ENCODE data around the gene PCSK4.
A peak's percentile ranks its signal among the peaks of the same experiment; 100 is the strongest.
"Not testable (repeated sequence)": the region's sequence is repeated elsewhere in the genome, so short reads cannot be mapped to it uniquely, and the experiment has no call there.

Gene PCSK4

DNA sequence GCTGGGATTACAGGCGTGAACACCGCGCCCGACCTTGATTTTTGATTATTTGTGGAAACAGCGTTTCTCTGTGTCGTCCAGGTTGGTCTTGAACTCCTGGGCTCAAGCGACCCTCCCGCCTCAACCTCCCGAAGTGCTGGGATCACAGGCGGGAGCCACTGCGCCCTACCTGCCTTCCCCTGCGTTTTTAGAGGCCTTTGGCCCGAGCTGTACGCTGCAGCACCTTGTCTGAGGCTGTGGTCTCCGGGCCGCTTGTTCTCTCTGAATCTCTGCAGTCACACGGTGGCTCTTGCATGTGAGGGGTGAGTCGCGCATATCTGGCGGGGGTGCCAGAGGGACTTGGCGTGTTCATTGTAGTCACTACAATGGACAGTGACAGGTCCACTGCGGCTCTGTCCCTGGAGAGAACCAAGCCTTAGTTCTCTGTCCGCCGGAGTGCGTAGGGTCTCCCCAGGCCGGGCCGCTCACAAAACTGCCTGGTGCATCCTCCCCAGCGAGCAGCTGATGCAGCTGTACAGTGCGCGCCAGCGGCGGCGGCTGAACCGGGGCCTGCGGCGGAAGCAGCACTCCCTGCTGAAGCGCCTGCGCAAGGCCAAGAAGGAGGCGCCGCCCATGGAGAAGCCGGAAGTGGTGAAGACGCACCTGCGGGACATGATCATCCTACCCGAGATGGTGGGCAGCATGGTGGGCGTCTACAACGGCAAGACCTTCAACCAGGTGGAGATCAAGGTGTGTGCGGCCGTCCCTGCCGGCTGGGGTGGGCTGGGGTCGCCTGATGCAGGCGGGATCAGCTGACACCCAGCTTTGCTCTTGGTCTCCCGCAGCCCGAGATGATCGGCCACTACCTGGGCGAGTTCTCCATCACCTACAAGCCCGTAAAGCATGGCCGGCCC lies 50.4 kb downstream of the PCSK4 start:
- not testable (repeated sequence) for H3K4me1 ChIP-seq (ENCODE audit: control insufficient read depth in 2 of 2, insufficient read depth in 1 of 2, low read depth in 1 of 2, low read length in 2 of 2); H3K4ac ChIP-seq (ENCODE audit: low read length); H2BK120ac ChIP-seq (ENCODE audit: low read depth, low read length); H3K27me3 ChIP-seq (ENCODE audit: control insufficient read depth in 3 of 3, insufficient read depth in 3 of 3, low read depth in 1 of 3, low read length in 3 of 3); H3K27ac ChIP-seq (replicated peaks; ENCODE audit: low read length); H4K91ac ChIP-seq (ENCODE audit: low read depth, low read length, poor library complexity); H3K9me3 ChIP-seq (replicated peaks in 1 of 2; ENCODE audit: control insufficient read depth in 2 of 2, insufficient read depth in 1 of 2, low read depth in 1 of 2, low read length in 2 of 2); H2BK15ac ChIP-seq (ENCODE audit: low read length); H2AK5ac ChIP-seq (ENCODE audit: low read depth, low read length); DNase-seq (ENCODE audit: low spot score); H2BK12ac ChIP-seq (ENCODE audit: low read length); H2AFZ ChIP-seq (ENCODE audit: low read length)
- WGBS, 2 donors (ENCODE audit: extremely low coverage in 2 of 2, insufficient read length in 2 of 2, insufficient replicate concordance in 1 of 2), result no CpG with 5 or more reads among the region's 57 CpGs
- peak overlapping the region; percentile 72 for H3K9ac ChIP-seq (ENCODE audit: low read depth, low read length, poor library complexity)
- peak overlapping the region; percentile 53 for H2BK5ac ChIP-seq (ENCODE audit: low read length)
- peak overlapping the region; percentile 93 for H3K23ac ChIP-seq (ENCODE audit: low read depth, low read length, poor library complexity)
- H3K4me3 ChIP-seq (ENCODE audit: low read length in 2 of 2), result peak overlapping the region; percentile 89 to 92
- peak overlapping the region; percentile 92 for H4K8ac ChIP-seq (ENCODE audit: low read depth, low read length)
- H3K79me1 ChIP-seq (ENCODE audit: low read depth, low read length), result peaks cover 21% of the 10 kb centered on the region
- H3K4me2 ChIP-seq (ENCODE audit: insufficient read depth, low read length, poor library complexity, severe bottlenecking), result peak overlapping the region; percentile 91
- H3K14ac ChIP-seq (ENCODE audit: low read length), result peak overlapping the region; percentile 9
- peak overlapping the region; percentile 11 for H3K18ac ChIP-seq (ENCODE audit: low read length)
- peaks cover 34 to 53% of the 10 kb centered on the region in 2 donors for H3K36me3 ChIP-seq (replicated peaks in 1 of 2; ENCODE audit: control insufficient read depth in 2 of 2, insufficient read depth in 2 of 2, low read length in 2 of 2)

- Histone ChIP-seq H3K4ac (ENCODE audit: low read length) (no peak overlapping the region), H3K79me1 (ENCODE audit: low read depth, low read length) (peaks cover 21% of the 10 kb centered on the region), H3K9ac (ENCODE audit: low read depth, low read length, poor library complexity) (peak overlapping the region; percentile 99), H3K9me3 (replicated peaks in 1 of 2; ENCODE audit: control insufficient read depth in 2 of 2, insufficient read depth in 1 of 2, low read depth in 1 of 2, low read length in 2 of 2) (peaks cover 0 to 2% of the 10 kb centered on the region in 2 donors), H3K23ac (ENCODE audit: low read depth, low read length, poor library complexity) (peak overlapping the region; percentile 99), H2AFZ (ENCODE audit: low read length) (no peak overlapping the region), H3K14ac (ENCODE audit: low read length) (no peak overlapping the region), H3K36me3 (replicated peaks in 1 of 2; ENCODE audit: control insufficient read depth in 2 of 2, insufficient read depth in 2 of 2, low read length in 2 of 2) (peaks cover 39 to 62% of the 10 kb centered on the region in 2 donors), H2BK120ac (ENCODE audit: low read depth, low read length) (no peak overlapping the region), H3K4me1 (ENCODE audit: control insufficient read depth in 2 of 2, insufficient read depth in 1 of 2, low read depth in 1 of 2, low read length in 2 of 2) (peaks cover 4% of the 10 kb centered on the region in 2 donors), H3K4me2 (ENCODE audit: insufficient read depth, low read length, poor library complexity, severe bottlenecking) (peak overlapping the region; percentile 91), H4K8ac (ENCODE audit: low read depth, low read length) (no peak overlapping the region), H3K27me3 (ENCODE audit: control insufficient read depth in 3 of 3, insufficient read depth in 3 of 3, low read depth in 1 of 3, low read length in 3 of 3) (no peaks in the 10 kb centered on the region), H2BK5ac (ENCODE audit: low read length) (peak overlapping the region; percentile 87), H2BK12ac (ENCODE audit: low read length) (no peak overlapping the region), H3K27ac (replicated peaks; ENCODE audit: low read length) (no peak overlapping the region), H2BK15ac (ENCODE audit: low read length) (no peak overlapping the region), H2AK5ac (ENCODE audit: low read depth, low read length) (peak overlapping the region; percentile 93), H3K4me3 (ENCODE audit: low read length in 2 of 2) (peak overlapping the region; percentile 89 to 92), H3K18ac (ENCODE audit: low read length) (peak overlapping the region; percentile 100), H4K91ac (ENCODE audit: low read depth, low read length, poor library complexity) (no peak overlapping the region)
- WGBS, 2 donors (ENCODE audit: extremely low coverage in 2 of 2, insufficient read length in 2 of 2, insufficient replicate concordance in 1 of 2), result no CpG with 5 or more reads among the region's 26 CpGs
- no peak for DNase-seq (ENCODE audit: low spot score)
Observed at GRCh38 chr19:1438933-1439354, 51.2 kb downstream of the PCSK4 start.

GRCh38 chr19:1438035-1438932 lies 51.9 kb downstream of the PCSK4 start, which contains the start of gene RPS15:
RPS15 (plus strand) TSS chr19:1438396; CDS start chr19:1438426, 30 bp downstream.
- peaks cover 21% of the 10 kb centered on the region for H3K79me1 ChIP-seq (ENCODE audit: low read depth, low read length)
- H2BK12ac ChIP-seq (ENCODE audit: low read length), result no peak within 1 kb of the TSS

More at GRCh38 chr19:1438035-1438932, 51.9 kb downstream of the PCSK4 start, which contains the start of gene RPS15:
- Histone ChIP-seq H2BK120ac (ENCODE audit: low read depth, low read length) (no peak within 1 kb of the TSS), H3K9me3 (replicated peaks in 1 of 2; ENCODE audit: control insufficient read depth in 2 of 2, insufficient read depth in 1 of 2, low read depth in 1 of 2, low read length in 2 of 2) (peaks cover 0 to 2% of the 10 kb centered on the region in 2 donors), H3K4me2 (ENCODE audit: insufficient read depth, low read length, poor library complexity, severe bottlenecking) (peak within 1 kb of the TSS; percentile 91), H3K23ac (ENCODE audit: low read depth, low read length, poor library complexity) (peak within 1 kb of the TSS; percentile 99), H3K36me3 (replicated peaks in 1 of 2; ENCODE audit: control insufficient read depth in 2 of 2, insufficient read depth in 2 of 2, low read length in 2 of 2) (peaks cover 46 to 67% of the 10 kb centered on the region in 2 donors), H3K27ac (replicated peaks; ENCODE audit: low read length) (peak within 1 kb of the TSS; percentile 83), H3K18ac (ENCODE audit: low read length) (peak within 1 kb of the TSS; percentile 100), H2BK15ac (ENCODE audit: low read length) (no peak within 1 kb of the TSS), H4K91ac (ENCODE audit: low read depth, low read length, poor library complexity) (no peak within 1 kb of the TSS), H3K4me3 (ENCODE audit: low read length in 2 of 2) (peak within 1 kb of the TSS; percentile 89 to 92), H3K9ac (ENCODE audit: low read depth, low read length, poor library complexity) (peak within 1 kb of the TSS; percentile 99), H3K27me3 (ENCODE audit: control insufficient read depth in 3 of 3, insufficient read depth in 3 of 3, low read depth in 1 of 3, low read length in 3 of 3) (no peaks in the 10 kb centered on the region), H3K4me1 (ENCODE audit: control insufficient read depth in 2 of 2, insufficient read depth in 1 of 2, low read depth in 1 of 2, low read length in 2 of 2) (peaks cover 4% of the 10 kb centered on the region in 2 donors), H2BK5ac (ENCODE audit: low read length) (peak within 1 kb of the TSS; percentile 87), H2AK5ac (ENCODE audit: low read depth, low read length) (peak within 1 kb of the TSS; percentile 93), H4K8ac (ENCODE audit: low read depth, low read length) (no peak within 1 kb of the TSS), H3K4ac (ENCODE audit: low read length) (no peak within 1 kb of the TSS), H3K14ac (ENCODE audit: low read length) (peak within 1 kb of the TSS; percentile 97), H2AFZ (ENCODE audit: low read length) (peak within 1 kb of the TSS; percentile 67)
- peak; percentile 96 for DNase-seq (ENCODE audit: low spot score)
- WGBS, 2 donors (ENCODE audit: extremely low coverage in 2 of 2, insufficient read length in 2 of 2, insufficient replicate concordance in 1 of 2), result no CpG with 5 or more reads among the region's 100 CpGs
